Tibial nerve (tissue), 3 donors: ENCODE results near the gene ALKBH3.

Source experiments
- POLR2A ChIP-seq, 2 donors: fragments of 450-650 bp; IDR thresholded peaks; one replicate each; pipeline ENCODE4 v1.6.1; 2017; ENCODE audit warnings: antibody characterized with exemption in 2 of 2, mild to moderate bottlenecking in 2 of 2, moderate library complexity in 2 of 2
- TF ChIP-seq, protein P1 (sequence below), 5 experiments: fragments of 200-600 bp in 3 of 5; fragments of 450-650 bp in 2 of 5; sonication (generic) in 3 of 5; IDR thresholded peaks; one replicate each; pipeline ENCODE4 v1.5.1; 2016 to 2019; ENCODE audit warnings: antibody characterized with exemption in 5 of 5, mild to moderate bottlenecking in 3 of 5, moderate library complexity in 2 of 5

DNA sequence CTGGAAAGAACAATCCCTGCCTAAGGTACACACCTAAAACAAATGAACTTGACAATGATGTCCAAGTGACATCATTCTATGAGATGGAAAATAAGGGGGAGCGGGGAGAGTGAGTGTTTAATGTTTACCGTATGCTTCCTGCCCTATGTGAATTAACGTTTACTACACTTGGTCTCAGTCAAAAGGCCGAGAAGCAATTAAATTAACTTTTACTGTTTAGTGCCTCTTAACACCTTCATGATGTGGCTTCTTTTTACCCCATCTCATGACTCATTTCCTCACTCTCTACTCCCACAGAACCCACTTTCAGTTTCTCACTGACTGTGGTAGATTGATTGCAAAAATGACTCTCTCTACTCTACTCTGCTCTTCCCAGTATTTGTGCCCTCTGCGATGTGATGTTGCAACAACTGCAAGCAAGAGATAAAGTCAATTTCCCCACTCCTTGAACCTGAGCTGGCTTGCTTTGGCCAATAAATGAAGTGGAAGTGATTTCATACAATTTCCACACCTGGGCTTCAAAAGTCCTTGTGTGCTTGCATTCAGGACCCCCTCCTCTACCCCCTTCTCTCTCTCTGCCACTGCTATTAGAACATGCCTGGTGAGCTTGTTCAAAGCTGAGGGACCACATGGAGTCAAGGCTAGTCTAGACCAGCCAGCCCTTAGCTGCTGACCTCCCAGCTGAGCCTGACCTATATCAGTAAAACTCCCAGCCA, 11.6 kb upstream of the ALKBH3 start:
- no peak for TF ChIP-seq POLR2A (IDR thresholded peaks at IDR 0.05)
- TF ChIP-seq, protein P1, sequence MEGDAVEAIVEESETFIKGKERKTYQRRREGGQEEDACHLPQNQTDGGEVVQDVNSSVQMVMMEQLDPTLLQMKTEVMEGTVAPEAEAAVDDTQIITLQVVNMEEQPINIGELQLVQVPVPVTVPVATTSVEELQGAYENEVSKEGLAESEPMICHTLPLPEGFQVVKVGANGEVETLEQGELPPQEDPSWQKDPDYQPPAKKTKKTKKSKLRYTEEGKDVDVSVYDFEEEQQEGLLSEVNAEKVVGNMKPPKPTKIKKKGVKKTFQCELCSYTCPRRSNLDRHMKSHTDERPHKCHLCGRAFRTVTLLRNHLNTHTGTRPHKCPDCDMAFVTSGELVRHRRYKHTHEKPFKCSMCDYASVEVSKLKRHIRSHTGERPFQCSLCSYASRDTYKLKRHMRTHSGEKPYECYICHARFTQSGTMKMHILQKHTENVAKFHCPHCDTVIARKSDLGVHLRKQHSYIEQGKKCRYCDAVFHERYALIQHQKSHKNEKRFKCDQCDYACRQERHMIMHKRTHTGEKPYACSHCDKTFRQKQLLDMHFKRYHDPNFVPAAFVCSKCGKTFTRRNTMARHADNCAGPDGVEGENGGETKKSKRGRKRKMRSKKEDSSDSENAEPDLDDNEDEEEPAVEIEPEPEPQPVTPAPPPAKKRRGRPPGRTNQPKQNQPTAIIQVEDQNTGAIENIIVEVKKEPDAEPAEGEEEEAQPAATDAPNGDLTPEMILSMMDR (IDR thresholded peaks at IDR 0.05): no peak
